Type B pancreatic cell (in vitro differentiated cells): Measurements from ENCODE around the gene MBD3. TPM values are rescaled to one million over a fixed set of nuclear protein-coding genes. Genes with fewer than 3 reads are reported as not detected.

ENCODE experiments used
- DNase-seq: peaks from one replicate; pipeline ENCODE4 v3.0.0; 2021; ENCODE audit warnings: mixed read lengths; ENCODE audit not compliant: unreplicated experiment; ENCODE audit errors: extremely low spot score
- H3K27ac Mint-ChIP-seq: 2 replicates; pipeline ENCODE4 v1.8.0; 2021; ENCODE audit warnings: mild to moderate bottlenecking, mixed read lengths
- H3K27me3 Mint-ChIP-seq: 2 replicates; pipeline ENCODE4 v1.8.0; 2021; ENCODE audit warnings: mixed read lengths
- H3K36me3 Mint-ChIP-seq: 2 replicates; pipeline ENCODE4 v1.8.0; 2021; ENCODE audit warnings: mixed read lengths
- H3K4me1 Mint-ChIP-seq: one replicate; pipeline ENCODE4 v1.8.0; 2021; ENCODE audit warnings: mixed read lengths; ENCODE audit not compliant: unreplicated experiment
- H3K4me3 Mint-ChIP-seq: 2 replicates; pipeline ENCODE4 v1.8.0; 2021; ENCODE audit warnings: mild to moderate bottlenecking, mixed read lengths
- H3K9me3 Mint-ChIP-seq: 2 replicates; pipeline ENCODE4 v1.8.0; 2021; ENCODE audit warnings: mixed read lengths
- CTCF ChIP-seq: fragments of 200-600 bp; sonication (generic); conservative IDR thresholded peaks from 2 replicates; pipeline ENCODE4 v1.5.0; 2021; ENCODE audit warnings: antibody characterized with exemption, mild to moderate bottlenecking
- total RNA-seq: library from RNA; stranded (reverse); gene quantifications from 2 replicates; pipeline ENCODE4 v1.2.1, GENCODE V29; 2021; ENCODE audit warnings: low replicate concordance

MBD3 gene
- total RNA-seq, 1 donor from 2014 or later: 110 TPM

GRCh38 chr19:1528596-1529429 lies 63.9 kb downstream of the MBD3 start:
- Mint-ChIP-seq H3K27ac (no peak overlapping the region), H3K27me3 (peaks cover 38% of the 10 kb centered on the region), H3K36me3 (no peaks in the 10 kb centered on the region), H3K9me3 (no peaks in the 10 kb centered on the region), H3K4me3 (no peak overlapping the region), H3K4me1 (no peaks in the 10 kb centered on the region)
- DNase-seq: no peak
- no peak for TF ChIP-seq CTCF

DNA sequence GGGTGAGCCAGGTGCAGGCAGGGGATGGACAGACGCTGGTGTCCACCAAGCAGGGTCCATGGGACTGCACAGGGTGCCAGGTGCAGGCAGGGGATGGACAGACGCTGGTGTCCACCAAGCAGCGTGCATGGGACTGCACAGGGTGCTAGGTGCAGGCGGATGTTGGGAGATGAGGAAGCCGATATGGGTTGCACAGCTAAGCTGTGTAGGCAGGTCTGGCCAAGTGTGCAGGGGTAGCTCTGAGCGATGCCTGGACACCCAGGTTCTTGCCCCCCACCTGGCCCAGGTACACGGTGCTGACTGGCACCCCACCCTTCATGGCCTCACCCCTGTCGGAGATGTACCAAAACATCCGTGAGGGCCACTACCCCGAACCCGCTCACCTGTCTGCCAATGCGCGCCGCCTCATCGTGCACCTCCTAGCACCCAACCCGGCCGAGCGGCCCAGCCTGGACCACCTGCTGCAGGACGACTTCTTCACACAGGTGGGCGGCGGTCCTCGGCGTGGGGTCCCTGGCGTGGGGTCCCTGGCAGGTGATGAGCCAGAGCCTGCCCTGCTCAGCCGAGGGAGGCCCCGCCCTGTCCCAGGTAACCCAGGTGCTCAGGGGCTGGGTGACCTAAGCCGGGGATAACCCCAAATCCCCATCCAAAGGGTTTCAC lies 64.9 kb downstream of the MBD3 start:
- H3K27ac Mint-ChIP-seq: no peak overlapping the region
- no peak for TF ChIP-seq CTCF
- H3K27me3 Mint-ChIP-seq: peaks cover 43% of the 10 kb centered on the region
- H3K4me1 Mint-ChIP-seq: no peaks in the 10 kb centered on the region
- H3K4me3 Mint-ChIP-seq: no peak overlapping the region
- H3K36me3 Mint-ChIP-seq: no peaks in the 10 kb centered on the region
- no peak for DNase-seq
- H3K9me3 Mint-ChIP-seq: no peaks in the 10 kb centered on the region

- Mint-ChIP-seq H3K27ac (no peak overlapping the region), H3K4me1 (no peaks in the 10 kb centered on the region), H3K9me3 (no peaks in the 10 kb centered on the region), H3K27me3 (peaks cover 49% of the 10 kb centered on the region), H3K36me3 (no peaks in the 10 kb centered on the region), H3K4me3 (no peak overlapping the region)
- no peak for DNase-seq
- no peak for TF ChIP-seq CTCF
Observed at GRCh38 chr19:1526979-1527649, 65.6 kb downstream of the MBD3 start.

DNA sequence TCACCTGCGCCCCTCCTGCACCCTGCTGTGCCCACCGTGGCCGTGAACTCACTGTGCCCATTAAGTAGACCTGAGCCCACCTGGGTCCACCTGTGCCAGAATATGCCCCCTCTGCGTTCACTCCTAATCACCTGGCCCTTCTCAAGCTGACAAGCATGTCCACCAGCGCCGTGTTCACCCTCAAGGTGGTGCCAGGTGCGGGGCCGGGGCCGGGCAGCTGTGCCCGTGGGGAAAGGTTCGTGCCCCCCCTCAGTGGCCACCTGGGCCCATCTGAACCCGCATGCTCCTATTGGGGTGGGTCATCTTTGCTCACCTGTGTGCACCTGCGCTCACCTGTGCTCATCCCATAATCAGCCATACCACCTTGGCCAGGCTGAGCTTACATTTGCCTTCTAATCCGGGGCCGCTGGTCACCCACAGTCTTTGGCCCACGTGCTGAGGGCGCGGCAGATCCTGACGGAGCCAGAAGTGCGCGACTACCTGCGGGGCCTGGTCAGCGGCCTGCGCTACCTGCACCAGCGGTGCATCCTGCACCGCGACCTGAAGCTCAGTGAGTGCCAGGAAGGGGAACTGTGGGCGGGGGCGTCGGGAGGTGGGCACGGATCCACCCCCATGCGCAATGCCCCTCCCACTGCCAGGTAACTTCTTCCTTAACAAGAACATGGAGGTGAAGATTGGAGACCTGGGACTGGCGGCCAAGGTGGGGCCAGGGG lies 66.4 kb downstream of the MBD3 start:
- no peak for TF ChIP-seq CTCF
- Mint-ChIP-seq H3K36me3 (no peaks in the 10 kb centered on the region), H3K9me3 (no peaks in the 10 kb centered on the region), H3K4me1 (no peaks in the 10 kb centered on the region), H3K27ac (no peak overlapping the region), H3K4me3 (no peak overlapping the region), H3K27me3 (peaks cover 58% of the 10 kb centered on the region)
- no peak for DNase-seq

- DNase-seq: no peak
- Mint-ChIP-seq H3K4me3 (no peak overlapping the region), H3K27ac (no peak overlapping the region), H3K9me3 (no peaks in the 10 kb centered on the region), H3K27me3 (peaks cover 61% of the 10 kb centered on the region), H3K4me1 (no peaks in the 10 kb centered on the region), H3K36me3 (no peaks in the 10 kb centered on the region)
- no peak for TF ChIP-seq CTCF
Observed at GRCh38 chr19:1525343-1525742, 67.3 kb downstream of the MBD3 start.
